SW 1271 (cell line): Measurements from ENCODE around the gene CACNA2D3.
"Not testable (repeated sequence)": the region's sequence is repeated elsewhere in the genome, so short reads cannot be mapped to it uniquely, and the experiment has no call there.

ENCODE experiments used
- DNase-seq, 2 experiments: peaks; one replicate each; lab custom pipeline; 2025; lab: John Stamatoyannopoulos, UW

CACNA2D3 gene

DNA sequence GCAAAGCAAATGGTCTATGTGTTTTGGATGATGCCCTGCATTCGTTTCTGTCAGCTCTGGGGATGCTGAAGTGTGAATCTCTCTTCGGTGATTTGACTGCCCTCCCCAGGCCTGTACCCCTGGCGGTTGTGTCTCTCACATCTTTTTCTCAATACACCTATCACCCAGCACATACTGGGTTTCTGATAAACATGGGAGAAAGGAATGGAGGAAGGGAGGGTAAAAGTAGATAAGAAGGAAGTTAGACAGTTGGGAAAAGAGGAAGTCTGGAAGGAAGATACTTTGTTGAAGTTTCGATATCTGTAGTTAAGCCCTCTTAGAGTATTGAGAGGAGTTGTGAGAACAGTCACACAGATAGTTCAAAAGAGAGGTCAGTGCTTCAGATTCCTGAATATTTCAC lies 841.3 kb downstream of the CACNA2D3 start:
- DNase-seq: no peak

GRCh38 chr3:54964081-54964480 lies 841.7 kb downstream of the CACNA2D3 start:
- no peak for DNase-seq

- DNase-seq: no peak
Observed at GRCh38 chr3:54965746-54966145, 843.4 kb downstream of the CACNA2D3 start.

- DNase-seq: no peak
Observed at GRCh38 chr3:54966979-54967378, 844.6 kb downstream of the CACNA2D3 start.

DNA sequence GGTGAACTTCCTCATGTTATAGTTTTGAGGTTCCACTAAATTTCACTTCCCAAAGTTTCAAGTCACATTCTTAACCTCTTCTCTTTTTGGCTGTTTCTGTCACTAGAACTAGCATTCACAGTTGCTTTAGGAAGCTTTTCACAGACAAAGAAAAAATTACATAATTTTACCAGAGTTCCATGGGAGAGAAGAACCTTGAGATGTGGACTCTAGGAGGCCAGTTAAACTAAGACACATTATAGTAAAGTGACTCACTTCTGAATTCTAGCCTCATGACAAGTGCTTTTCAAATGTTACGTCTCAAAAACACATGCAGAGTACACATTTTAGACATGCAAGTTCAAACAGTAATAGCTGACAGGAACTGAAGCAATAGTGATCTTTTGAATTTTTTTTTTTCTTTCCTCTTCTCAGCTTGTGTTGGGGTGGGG lies 845.4 kb downstream of the CACNA2D3 start:
- no peak for DNase-seq

GRCh38 chr3:54968546-54969172 lies 846.3 kb downstream of the CACNA2D3 start:
- DNase-seq: no peak

DNA sequence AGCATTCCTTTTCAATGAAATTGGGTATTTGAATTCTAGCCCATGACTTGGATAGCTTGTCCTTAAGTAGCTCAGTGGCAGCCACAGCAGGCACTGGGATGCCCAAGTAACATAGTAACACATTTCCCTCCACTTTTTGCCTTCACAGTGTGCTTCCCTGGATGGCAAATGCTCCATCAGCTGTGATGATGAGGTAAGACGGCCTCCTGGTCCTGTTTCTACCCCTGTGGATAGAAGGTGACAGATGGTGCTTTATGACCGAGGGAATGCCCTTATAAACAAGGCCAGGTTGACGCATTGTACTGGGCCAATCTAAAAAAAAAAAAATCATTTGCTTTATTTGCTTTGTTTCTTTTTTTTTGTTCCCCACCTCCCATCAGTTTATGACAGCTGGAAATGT lies 847.3 kb downstream of the CACNA2D3 start:
- no peak for DNase-seq

DNA sequence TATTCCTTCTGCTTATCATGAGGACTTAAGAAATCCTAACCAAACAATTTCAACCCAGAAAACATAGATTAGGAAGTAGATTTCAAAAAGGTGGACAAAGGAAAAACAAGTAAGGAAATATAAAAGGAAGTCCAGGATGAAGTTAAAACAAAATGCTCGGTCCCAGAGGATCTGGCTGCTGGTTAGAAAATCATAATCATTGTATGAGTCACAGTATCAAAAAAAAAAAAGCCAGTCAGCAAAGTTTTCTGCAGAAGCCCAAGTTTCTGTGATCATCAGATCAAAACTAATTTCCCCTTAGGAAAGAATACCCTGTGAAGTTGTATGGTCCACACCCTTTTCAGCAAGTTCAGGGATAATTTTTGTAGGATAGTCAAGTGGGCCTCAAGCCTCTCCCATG lies 848.5 kb downstream of the CACNA2D3 start:
- no peak for DNase-seq

- no peak for DNase-seq
Observed at GRCh38 chr3:54977439-54977838, 855.1 kb downstream of the CACNA2D3 start.

- not testable (repeated sequence) for DNase-seq
Observed at GRCh38 chr3:54977946-54978345, 855.6 kb downstream of the CACNA2D3 start.

DNA sequence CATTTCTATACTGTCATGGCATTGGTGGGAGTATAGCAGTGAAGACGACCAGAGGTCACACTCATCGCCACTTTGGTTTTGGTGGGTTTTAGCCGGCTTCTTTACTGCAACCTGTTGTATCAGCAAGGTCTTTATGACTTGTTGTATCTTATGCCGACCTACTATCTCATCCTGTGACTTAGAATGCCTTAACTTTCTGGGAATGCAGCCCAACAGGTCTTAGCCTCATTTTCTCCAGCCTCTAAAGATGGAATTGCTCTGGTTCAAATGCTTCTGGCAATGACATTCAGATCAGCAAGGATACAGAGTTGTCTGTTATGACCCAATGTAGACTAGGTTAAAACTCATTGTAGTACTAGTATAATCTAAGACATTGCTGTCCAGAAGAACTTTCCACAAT lies 860.5 kb downstream of the CACNA2D3 start:
- no peak for DNase-seq

DNA sequence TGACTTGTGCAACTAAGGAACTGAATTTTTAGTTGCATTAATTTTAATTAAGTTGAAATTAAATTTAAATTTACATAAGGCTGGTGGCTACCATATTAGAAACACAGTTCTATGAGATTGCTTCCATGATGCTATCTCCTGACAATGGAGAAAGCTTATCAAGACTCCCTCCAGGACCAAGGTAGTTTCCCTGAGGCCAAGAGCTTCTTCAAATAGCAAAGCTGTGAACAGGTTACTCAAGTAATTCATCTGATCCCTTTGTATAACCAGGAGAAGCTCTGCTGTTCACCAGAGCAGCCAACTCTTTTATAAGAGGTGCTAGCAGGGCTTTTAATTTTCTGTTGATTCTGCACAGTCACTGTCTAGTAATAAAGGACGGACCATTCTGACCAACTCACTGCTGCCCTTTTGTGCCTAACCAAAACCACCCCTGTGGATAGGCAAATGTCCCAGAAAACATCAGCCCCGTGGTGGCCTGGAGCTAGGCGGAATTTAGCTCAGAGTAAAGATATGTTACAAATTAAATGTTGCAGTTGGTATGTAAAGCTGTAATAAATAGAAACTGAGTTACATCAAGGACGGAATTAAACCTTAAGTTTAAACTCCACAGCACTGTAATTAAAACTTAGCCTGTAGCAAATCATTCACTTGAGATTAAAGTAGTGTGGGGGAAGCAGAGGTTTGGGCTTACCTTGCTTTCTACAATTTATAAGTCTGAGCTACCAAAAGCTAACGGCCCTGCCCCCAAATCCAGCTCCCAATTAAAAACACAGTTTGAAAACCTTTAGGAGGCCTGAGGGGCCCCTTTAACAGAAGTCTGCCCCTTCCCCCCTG lies 861.1 kb downstream of the CACNA2D3 start:
- no peak for DNase-seq

DNA sequence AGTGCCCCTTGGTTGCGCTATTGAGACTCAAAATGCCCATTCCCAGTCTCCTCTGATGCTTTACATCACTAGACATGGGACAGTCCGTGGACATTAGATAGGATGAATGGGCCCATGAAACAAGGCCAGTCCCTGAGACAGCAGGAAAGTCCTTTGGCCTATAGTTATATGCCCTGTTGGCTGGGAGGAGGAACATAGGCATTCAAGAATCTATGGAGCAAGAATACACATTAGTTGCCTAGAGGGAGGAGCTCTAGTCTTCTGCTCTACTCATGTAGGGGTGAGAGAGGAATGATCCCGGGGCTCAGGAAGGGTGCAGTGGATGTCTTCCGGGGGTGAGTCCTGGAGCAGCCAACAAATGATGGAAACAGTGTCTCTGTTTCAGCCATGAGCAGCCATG lies 863.5 kb downstream of the CACNA2D3 start:
- no peak for DNase-seq

DNA sequence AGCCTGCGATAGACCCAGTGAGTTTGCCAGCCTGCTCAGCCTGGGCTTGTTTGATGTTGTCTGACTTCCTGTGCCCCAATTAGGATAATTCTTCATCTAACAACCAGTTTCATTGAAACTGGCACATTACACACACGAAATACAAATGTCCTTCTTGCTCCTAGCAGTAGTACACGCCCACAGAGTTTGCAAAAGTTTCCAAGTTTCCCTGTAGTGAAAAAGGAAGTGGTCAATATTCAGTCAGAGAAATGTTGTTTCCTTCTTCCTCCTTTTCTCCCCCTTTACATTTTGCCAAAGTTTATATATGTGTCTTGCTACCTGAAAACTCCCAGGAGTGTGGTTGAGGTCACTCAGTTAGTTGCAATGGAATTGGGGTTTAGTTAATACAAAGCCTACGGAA lies 863.9 kb downstream of the CACNA2D3 start:
- no peak for DNase-seq

DNA sequence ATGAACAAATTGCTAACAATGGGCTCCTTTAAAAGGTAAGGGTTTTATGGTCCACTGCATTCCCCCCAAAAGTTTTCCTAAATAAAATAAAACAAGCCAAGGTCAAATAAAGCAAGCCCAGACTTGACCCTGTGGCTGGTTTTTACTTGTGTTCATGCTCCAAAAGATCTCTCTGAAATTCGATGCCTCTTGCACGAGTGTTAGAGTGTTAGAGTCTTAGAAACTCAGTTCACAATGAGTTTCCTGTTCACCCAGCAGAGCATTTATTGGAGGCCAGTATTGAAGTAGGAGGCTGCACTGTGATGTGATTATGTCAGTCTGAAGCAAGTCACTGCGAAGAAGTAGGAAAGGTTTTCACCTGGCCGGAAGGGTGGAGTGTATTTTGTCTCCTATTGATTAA lies 865.4 kb downstream of the CACNA2D3 start:
- no peak for DNase-seq

DNA sequence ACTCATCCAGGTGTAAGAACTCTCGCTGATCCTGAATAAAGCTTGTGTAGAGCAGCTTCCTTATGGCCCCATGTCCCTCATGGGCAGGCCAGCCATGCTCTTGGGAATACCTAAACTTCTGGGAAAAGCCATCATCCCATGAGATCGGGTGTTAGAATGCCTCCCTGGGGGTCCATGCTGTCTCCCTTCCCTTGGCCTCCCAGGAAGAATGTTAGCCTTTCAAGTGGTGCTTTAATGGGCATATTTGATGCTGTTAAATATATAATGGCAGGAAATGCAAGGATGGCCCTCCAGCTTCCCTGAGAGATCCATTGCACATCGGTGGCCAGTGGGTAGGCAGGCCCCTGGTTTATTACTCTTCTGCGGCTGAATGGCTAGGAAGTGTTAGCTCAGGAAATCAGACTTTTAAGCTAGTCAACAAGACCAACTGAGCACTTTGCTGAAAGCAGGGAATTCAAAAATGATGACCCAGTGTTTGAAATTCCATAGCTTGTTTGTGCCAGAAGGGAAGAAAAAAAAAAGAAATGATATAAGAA lies 866.0 kb downstream of the CACNA2D3 start:
- no peak for DNase-seq

GRCh38 chr3:54988838-54989630 lies 866.7 kb downstream of the CACNA2D3 start:
- DNase-seq: no peak

DNA sequence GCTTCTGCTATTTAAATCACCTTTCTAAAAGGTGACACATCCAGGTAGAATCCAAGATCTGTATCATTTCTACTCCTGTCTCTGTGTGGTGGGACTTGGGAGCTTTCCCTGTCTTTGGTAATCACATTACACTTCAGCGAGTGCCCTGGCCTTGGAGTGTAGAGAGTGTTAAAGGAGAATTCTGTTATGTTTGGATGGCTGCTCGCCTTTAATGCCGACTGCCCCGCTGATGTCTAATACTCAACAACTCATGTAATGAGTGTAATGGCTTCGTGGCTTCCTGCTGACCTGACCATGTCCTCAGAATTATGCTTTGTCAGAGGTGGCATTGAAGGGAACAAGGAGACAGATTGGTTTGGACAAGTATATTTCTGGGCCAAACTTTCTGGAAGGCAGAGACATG lies 871.8 kb downstream of the CACNA2D3 start:
- DNase-seq: no peak

GRCh38 chr3:54999159-54999558 lies 876.8 kb downstream of the CACNA2D3 start:
- no peak for DNase-seq

DNA sequence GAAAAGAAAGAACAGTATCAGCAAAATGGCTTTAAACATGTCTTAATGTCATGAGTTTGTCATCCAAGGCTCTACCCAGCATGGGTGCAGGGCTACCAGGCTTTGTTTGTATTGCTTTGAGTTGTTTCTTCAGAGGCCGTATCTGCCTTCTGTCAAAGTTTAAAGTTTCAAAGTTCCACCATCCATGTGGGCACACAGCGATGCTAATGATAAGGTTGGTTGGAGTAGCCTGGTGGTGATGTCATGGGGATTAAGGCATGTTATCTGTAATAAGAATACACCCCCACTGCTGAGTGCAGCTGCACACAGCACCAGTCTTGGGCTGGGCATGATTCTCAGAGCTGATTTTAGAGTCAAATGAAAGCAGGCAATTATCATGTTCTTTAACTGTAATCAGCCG lies 877.5 kb downstream of the CACNA2D3 start:
- no peak for DNase-seq

GRCh38 chr3:55000546-55000945 lies 878.2 kb downstream of the CACNA2D3 start:
- no peak for DNase-seq

DNA sequence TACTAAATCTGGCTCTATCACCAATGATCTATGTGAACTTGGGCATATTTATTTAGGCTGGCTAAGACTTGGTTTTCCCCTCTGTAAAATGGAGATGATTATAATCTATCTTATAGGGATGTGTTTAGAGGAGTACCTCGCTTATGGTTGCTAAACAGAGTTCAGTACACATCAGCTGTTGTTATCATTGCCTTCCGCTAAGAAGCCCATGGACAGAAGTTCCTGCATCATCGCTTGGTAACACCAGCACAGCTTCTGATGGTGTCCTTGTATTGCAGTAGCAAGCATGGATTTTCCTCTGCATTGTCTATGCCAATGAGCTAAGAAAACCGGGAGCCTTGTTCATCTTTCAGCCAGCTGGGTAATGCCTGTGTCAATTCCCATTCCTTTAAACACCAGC lies 878.6 kb downstream of the CACNA2D3 start:
- no peak for DNase-seq
